ENCODE data around the gene SKAP2.

SKAP2 gene

GRCh38 chr7:26664735-26665416 lies 199.5 kb downstream of the SKAP2 start:
- DNase-seq = peak in 6 of 51 donors; percentile 3 to 39 (median 15)

- no peak for DNase-seq
These were observed 200.1 kb downstream of the SKAP2 start for GRCh38 chr7:26664274-26664673.

DNA sequence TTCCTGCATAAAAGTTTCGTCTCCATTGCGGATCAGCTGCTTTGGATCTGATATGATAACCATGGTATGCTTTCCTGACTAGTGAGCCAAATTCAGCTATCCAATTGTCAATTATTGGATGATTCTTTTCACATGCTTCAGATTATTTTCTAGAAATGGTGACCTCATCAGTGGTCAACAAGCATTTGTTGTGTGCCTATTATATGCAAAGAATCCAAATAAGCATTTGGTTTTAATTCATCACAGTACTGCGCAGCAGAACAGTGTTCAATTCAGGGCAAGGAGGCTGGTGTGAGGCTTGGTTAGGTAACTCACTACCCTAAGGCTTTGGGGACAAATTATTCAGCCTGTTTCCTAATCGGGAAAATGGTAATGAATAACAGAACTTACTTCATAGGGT lies 200.5 kb downstream of the SKAP2 start:
- no peak for DNase-seq

DNA sequence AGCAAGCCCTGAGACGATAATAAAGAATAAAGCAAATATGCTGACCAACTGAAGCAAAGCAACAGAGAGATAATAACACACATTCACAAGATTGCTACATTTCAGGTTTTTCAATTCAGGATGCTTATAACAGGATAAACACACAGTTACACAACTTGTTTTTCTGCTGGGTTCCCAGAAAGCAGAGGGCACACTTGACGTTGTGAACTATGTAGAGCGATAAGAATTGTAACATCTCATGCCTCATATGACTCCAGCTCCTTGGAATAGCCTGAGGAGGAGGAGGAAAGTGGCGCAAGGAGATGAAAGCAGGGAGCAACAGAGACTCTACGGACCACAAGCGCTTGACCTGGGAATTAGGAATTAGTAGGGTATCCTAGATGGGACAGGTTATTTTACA lies 201.7 kb downstream of the SKAP2 start:
- DNase-seq = no peak

DNA sequence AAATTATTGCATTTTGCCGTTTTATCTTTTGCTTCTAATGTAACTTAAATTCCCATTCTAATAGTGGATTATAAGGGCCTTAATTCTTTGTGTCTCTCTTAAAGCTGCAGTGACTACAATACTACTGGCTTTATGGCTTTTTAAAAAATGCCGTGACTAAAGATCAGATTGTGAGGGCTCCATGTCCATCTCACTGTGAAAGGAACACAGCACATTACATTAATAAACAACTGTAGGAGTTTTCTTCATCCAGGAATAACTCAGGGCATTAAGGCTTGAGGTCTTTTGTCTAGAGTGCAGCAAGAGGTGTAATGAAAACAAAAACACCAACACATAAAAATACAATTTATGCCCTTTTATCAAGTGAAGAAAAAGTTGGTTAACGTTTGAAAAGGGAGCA lies 205.3 kb downstream of the SKAP2 start:
- no peak for DNase-seq

DNA sequence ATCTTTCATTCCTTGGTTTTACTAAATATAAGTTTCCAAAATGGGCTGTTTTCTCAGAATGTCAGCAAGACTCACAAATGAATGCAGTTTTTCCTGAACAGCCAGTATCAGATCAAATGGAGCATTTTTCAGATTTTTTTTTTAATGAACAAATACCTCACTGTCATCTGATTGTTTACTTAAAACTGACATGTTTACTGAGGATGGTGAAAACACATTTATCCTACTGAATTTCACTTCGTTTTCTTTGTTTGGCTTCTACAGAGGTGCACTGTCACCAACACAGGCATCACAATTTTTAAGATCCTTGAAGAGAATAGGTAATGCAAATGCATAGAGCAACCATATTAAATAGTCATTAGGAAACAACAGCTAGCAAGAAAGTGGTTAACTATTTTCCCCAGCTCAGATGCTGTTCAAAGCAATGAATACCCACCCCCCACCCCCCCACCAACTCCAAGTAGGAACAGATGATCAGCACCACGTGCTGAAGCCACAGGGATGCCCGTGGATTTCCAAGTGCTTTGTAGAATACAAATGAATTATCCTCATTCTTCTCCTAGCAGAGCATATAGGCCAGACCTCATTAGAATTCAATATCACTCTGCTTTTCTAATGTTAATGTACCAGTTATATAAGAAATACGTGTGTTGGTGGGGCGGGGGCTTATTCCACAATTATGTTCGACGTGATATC lies 205.9 kb downstream of the SKAP2 start:
- peak in 16 of 51 donors; percentile 3 to 59 (median 35) for DNase-seq

DNA sequence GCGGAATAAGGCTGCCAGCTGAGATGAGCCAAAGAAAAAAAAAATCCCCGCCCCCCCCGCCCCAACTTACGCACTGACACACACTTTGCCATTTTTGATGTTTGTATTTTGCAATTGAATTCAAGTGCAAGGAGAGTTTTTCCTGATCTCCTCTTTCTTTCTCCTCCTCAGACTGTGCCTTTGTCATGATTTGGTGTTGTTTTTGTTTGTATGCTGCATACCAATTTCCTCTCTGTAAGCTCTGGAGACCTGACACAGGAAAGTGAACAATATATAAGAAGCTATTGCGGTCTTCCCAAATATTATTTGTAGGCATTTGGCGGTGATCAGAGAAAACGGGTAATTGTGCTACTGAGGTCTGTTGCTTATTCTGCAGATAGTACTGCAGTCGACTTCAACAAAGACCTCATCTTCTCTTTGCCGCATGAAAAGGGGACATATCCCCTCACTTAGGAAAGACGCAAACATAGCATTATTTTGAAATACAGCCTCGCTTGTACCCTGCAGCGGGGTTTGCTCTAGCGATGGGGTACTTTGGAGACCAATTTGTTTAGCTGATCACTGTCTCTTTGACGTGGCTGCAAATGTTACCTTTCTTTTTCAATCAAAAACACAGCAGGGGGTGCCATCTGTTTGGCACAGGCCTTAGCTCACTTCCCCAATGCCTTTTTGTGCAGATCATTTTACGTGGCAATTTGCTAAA lies 206.6 kb downstream of the SKAP2 start:
- DNase-seq = peak in 3 of 51 donors; percentile 9 to 25 (median 17)

DNA sequence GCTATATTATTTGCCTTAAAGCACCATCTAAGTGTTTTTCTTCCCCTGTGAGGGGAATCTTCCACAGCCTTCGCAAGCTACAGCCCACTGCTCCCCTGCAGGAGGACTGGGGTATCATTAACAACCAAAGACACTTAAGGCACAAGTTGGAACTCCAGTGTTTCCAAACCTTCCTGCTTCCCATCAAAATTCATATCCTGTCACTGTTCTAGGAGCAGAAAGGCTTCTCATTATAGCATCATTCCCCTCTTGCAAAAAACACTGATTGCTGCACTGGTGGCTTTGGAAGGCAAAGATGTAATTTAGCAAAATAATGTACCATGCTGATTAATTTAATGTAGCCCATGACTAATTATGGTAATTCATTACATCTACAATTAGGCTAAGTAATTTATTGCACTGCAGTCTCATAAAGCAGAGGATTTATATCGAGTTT lies 207.2 kb downstream of the SKAP2 start:
- DNase-seq = peak in 1 of 51 donors; percentile 22

- no peak for DNase-seq
These were observed 207.7 kb downstream of the SKAP2 start for GRCh38 chr7:26656735-26657134.

GRCh38 chr7:26655781-26656180 lies 208.6 kb downstream of the SKAP2 start:
- DNase-seq = no peak

DNA sequence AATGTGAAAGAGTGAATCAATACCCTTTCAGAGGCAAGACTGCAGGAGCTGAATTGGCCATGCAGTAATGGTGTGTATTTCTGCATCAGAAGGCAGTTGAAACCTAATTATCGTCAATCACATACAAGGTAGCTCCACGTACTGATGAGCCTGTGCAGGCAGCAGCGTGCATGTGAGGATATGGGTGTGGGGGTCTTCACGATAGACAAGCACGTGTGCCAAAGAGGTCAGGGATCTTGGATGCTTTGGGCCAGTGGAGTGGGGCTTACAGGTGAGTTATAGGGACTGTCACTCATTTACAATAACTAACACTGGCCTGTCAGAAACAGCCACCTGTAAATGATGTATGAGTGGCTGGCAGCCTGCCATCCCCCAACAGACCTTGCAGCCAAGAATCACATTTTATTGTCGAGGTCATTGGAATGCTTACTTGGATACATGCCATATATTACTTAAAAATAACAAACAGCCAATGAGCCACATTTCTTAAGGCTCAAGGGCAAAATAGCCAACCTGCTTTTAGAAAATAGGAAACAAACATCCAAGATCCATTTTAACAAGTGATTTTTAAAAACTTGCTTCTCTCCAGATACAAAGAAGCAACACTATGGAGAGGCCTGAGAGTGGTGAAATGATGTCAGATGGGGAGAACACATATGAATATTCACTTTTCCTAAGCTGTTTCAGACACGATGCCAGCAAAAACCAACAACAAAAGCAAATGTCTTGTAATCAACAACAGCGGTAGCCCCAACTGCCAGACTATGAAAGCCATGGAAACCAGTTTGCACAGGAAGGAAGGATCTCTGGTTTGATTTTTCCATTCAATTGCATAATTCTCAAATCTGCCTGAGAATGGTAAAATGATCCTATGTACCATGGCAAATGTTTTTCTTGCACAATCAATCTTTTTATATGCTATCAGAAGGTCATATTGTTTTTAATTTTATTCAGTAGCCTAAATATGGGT lies 210.7 kb downstream of the SKAP2 start:
- DNase-seq = no peak

DNA sequence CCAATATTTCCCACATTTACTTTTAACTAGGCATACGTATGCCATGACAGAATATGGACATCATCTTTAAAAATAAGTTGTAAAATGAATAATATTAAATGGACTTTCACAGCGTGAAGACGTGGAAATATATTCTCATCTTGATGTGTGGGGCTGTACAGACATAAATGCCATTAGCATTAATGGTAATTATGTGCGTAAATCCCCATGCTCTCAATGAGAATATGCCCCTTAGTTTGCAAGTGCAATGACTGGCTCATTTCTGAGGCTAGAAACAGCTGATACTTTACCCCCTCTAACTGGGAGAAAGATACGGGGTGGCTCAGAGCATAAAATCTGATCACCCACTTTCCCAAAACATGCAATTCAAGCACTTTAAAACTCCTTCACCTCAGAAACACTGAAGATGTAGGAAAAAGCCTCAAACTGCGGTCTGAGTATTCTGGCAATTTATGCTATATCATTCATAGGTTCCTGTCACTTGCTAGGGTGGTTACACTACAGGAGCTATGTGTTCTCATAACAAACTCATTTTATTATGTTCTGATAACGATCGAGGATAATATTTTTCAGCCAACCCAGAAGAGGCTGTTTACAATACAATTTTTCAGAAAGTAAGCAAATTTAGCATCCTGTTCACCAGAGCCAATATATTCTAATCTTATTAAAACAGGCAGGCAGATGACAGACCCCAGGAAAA lies 211.8 kb downstream of the SKAP2 start:
- no peak for DNase-seq

DNA sequence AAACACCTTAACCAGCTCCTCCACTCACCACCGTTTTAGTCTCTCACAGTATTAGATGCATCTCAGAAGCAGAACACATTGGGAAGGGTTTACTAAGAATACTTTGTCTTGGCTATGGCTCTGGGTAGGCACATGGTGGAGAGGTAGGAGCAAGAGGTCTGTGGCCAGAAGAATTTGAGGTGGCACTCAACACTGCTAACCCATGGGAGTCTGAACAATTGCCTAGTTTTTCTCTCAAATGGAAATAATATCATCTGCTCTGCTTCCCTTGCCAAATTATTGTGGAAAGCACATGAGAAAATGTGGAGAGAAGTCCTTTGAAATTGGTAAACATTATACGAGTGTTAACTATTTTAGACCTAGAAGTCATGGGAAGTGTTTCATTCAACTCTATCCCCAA lies 214.3 kb downstream of the SKAP2 start:
- DNase-seq = no peak

DNA sequence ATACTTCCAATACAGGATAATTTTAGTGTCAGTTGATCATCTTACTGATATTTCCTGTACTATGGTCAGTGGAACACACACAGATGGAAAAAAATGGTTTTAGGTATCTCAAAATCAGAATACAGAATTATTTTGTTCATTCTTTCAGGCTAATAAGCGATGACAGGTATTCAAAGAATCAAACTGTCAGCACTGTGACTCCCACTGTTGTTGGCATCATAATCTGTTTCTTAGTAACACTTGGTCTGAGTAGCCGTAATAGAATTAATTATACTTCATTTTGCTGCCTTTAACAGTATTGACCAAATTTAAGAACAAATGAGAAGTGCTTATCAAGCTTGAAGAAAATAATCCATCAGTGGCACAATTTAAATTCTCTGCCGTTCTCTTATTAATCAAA lies 215.0 kb downstream of the SKAP2 start:
- no peak for DNase-seq

GRCh38 chr7:26648554-26648953 lies 215.8 kb downstream of the SKAP2 start:
- DNase-seq = no peak

DNA sequence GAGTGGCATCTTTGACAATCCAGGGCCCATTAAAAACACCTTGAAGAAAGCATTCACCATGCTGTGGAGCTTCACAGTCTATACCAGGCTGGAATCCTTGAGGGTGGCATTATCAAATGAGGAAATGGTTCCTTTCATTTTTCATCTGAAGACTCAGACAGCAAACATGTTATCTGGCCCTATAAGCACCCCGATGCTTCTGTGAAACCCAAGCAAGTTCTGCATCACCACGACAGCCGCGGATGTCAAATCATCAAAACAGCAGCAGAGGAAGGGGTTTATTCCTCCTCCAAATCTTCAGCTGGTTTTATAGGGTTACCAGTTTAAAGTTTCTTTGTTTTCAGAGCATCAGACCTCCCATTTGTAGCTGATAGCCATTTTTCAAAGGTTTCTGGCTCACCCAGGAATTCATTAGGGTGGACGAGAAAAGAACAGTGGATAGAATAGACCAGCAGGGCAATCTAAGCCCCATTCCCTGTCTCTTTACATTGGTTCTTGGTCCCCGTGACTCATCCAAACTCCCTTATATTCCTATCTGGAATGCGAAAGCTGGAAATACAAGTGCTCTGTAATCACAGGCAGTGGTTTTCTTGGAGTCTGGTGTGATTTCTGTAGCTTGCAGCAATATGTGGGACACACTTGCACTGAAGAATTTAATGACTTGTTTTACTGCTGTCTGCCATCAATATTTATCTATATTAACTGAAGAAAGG lies 217.9 kb downstream of the SKAP2 start:
- no peak for DNase-seq

DNA sequence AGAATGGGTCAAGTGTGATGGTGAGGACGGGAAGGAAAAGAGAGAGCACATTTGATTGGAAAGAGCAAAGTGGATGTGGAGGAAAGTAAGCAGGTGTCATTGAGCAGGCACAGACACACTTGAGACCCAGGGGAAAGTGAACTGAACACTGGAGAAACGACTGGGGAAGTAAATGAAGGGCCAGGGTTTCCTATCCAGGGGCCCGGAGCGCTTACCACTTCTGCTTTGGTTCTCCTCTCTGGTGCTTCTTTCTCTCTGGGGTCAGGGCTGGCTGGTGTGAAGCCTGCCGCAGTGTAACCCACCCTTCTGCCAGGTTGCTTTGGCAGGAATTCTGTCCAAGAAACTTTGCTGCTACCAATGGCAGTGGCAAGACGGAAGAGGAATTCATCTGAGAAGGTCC lies 219.3 kb downstream of the SKAP2 start:
- DNase-seq = no peak

DNA sequence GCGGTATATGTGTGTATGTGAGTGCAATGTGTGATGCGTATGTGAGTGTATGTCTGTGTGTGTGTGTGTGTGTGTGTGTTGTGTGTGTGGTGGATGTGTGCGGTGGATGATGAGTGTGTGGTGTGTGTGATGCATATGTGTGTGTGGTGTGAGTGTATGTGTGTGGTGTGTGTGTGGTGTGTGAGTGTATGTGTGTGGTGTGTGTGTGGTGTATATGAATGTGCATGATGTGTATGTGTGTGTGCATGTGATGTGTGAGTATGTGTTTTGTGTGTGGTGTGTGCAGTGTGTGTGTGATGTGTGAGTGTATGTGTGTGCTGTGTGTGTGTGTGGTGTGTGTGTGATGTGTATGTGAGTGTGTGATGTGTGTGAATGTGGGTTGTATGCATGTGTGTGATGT lies 222.0 kb downstream of the SKAP2 start:
- no peak for DNase-seq

DNA sequence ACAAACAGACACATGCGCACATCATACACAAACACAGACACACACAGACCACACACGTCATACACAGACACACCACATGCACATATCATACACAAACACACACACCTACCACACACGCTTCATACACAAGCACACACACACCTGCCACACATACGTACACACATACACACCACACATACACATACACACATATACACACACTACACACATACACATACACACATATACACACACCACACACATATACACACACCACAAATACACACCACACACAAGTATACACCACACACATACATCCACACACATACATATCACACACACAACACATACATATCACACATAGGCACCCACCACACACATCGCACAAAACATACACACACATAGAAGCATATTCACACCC lies 224.7 kb downstream of the SKAP2 start:
- no peak for DNase-seq

DNA sequence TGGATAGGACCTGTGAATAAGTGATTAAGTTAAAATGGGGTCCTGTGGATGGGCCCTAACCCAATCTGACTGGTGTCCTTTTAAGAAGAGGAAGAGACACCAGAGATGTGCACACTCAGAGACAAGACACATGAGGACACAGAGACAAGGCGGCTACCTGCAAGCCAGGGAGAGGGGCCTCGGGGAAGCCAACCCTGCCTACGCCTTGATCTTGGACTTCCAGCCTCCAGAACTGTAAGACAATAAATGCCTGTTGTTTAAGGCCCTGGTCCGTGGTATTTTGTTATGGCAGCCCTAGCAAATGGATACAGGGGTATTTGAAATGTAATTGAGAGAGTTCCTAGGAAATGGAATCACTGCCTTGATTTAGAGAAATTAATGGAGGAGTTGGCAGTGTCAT lies 225.3 kb downstream of the SKAP2 start:
- DNase-seq = no peak
